GM21515 (cell line): Measurements from ENCODE around the gene LDLRAD2.
"Not testable (repeated sequence)": the region's sequence is repeated elsewhere in the genome, so short reads cannot be mapped to it uniquely, and the experiment has no call there.

Experiments
- ATAC-seq: cut with Tn5 transposase; IDR thresholded peaks from one replicate; pipeline ENCODE4 v1.9.1; 2021; ENCODE audit not compliant: unreplicated experiment

The LDLRAD2 gene

DNA sequence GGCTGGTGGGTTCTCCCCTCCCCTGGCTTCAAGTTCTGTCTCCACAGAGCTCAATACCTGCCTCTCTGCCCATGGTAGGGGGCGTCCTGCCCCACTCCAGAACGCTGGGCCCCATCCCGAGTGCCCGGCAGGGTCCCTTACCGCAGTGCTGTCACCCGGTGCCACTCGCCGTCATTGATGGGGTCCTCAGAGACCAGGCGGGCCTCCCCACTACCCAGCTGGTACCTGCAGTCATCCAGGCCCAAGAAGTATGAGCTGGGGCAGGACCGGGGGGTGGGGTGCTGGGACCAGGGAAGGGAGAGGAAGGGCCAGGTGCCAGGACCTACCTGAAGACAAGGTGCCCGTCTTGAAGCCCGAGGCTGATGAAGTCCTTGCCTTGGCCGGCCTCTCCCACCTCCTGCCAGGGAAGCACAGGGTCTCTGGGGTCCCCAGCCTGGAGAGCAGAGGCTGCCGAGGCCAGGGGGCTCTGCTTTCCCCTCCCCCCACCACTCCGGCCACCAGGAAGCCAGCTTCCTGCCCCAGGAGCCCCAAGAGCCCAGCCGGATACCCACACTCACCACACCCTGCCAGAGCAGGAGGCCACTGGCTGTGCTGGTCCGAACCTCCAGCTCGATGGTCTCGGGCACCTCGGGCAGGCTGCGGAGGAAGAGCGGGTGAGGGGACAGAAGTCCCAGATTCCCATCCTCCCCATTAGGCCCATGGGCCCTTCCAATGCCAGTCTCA is 12.1 kb downstream of the LDLRAD2 start:
- no peak for ATAC-seq

DNA sequence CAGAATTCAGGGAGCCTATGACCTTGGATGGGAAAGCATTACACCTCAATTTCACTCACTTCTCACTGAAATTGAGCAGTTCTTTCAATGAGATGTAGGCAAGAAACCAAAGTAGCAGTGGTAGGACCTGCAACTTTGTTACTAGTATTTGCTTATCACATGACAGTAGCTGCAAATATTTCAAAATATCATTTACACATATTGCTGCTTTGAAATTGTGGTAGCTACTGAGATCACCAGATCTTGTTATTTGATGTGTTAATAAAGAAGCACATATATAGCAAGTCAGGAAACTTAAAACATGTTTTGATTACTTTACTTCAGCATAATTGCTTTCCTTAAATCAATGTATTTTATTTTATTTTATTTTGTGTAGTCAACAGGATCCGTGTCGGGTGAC is 12.9 kb downstream of the LDLRAD2 start:
- no peak for ATAC-seq

DNA sequence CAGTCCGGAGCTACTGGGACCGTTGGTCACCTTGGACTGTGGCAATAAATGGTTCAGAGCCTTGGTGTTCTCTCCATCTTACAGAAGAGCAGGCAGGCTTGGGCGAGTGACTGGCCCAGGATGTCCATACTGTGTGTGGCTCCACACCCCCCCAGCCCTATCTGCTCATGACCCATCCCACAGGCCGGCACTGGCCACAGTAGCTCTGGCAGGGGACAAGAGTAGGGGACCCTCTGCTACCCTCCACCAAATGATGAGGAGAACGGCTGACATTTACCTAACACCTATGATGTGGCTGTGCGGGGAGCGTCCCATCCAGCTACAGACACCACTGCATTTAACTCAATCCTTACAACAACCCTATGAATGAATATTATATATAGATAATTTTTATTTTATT is 13.3 kb downstream of the LDLRAD2 start:
- no peak for ATAC-seq

DNA sequence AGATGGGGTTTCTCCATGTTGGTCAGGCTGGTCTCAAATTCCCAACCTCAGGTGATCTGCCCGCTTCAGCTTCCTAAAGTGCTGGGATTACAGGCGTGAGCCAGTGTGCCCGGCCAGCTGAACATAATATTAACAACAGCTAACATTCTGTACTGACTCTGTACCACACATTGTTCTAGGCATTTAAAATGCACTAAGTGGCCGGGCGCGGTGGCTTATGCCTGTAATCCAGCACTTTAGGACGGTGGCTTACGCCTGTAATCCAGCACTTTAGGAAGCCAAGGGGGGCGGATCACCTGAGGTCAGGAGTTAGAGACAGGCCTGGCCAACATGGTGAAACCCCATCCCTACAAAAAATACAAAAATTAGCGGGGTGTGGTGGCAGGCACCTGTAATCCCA is 14.6 kb downstream of the LDLRAD2 start:
- ATAC-seq: not testable (repeated sequence)

DNA sequence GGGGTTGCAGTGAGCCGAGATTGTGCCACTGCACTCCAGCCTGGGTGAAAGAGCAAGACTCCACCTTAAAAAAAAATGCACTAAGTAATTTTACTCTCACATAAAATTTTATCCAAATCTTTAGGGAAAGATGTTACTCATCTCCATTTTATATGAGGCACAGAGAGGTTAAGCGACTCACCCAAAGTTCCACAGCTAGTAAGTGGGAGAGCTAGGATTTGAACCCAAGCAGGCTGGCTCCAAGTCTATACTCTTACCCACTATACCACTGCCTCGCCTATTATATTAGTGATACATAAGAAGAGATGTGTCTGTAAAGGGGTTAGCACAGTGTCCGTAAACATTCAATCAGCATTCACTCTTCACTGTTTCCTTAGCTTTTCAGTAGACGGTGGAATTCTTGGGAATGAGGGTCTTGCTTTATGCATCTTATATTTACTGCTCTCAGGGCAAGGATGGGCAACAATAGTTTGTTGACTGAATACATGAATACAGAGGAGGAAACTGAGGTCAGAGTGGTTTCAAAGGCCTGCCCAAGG is 15.1 kb downstream of the LDLRAD2 start:
- ATAC-seq: no peak

DNA sequence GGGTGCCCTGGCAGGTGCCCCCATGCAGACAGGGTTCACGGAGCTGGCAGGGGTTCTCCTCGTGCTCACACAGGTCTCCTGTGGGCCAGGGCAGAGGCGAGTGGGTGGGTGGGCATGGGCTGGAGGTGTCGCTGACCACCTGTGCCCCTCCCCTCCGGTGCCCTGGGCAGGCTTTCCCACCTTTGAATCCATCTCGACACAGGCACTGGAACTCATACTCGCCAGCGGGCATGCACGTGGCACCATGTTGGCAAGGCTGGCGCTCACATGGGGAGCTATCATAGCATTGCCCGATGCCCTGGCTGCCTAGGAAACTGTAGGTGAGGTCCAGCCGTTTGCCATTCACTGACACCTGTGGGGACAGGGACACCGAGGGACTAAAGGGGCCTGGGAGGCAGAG is 16.0 kb downstream of the LDLRAD2 start:
- no peak for ATAC-seq

DNA sequence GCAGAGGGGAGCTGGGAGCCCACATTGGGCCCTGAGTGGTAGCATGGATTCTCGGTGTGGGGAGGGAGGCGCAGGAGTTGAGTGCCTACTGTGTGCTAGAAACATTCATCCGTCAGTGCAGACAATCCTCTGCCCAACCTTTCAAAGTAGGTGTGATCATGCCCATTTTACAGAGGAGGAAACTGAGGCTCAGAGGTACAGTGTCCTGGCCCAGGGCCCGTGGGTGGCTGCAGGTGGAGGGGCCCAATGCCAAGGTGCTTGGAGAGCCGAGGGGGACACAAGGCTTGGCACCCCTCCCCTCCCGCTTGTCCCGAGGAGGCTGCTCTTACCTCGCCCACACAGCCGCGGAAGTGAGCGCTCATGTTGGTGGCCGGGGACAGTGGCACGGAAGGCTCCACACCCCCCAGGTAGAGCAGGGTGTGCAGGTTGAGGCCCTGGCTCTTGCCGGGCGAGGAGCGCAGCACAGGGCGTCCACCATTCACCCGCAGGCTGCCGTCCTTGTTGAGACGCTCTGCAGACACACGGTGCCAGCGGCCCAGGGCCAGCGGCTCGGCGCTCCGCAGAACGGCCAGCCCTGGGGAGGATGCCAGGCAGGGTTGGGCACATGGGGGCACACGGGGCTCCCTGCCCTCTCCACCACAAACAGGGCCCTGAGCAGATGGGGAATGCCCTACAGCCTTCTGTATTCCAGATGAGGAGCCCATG is 16.6 kb downstream of the LDLRAD2 start:
- ATAC-seq: no peak

DNA sequence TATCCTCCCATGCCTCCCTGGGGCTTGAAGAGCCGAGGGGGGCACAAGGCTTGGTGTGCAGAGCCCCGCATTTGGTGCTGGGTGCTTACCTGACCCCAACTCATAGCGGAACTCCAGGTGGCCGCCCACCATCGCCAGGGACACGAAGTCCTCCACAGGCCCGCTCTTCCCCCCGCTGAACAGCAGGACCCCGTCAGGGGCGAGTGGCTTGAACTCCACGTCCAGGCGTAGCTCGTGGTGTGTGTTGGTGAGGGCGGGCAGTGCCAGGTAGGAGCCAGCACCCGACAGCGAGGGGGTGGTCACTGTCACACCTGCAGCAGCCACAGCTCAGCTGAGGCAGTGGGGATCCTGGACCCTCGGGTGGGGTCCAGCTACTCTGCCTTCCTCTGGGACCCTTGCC is 17.2 kb downstream of the LDLRAD2 start:
- no peak for ATAC-seq

DNA sequence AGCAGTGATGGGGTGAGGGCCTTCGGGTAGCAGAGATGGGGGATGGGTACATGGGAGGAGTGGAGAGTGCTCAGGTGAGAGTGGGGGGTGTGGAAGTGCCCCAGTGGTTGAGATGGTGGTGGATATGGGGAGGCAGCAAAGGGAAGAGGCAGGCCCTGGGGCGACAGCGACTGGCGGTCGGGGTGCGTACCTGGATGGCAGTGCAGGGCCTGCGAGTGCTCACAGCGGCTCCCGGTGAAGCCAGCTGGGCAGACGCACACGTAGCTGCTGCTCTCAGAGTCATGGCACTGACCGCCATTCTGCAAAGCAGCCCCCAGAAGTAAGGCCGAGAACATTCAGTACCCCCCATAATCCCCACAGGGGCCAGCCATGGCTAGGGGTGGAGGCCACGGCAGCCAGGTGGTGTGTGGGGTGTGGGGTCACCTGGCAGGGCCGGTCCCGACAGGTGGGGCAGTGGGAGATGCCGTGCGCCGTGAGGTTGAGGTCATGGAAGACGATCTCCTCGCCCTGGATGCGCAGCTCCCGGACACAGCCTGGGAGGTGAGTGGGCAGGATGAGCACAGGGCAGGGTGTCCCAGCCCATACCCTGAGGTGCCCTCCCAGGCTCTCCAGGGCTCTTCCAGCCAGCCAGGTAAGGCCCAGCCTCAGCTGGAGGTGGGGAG is 18.9 kb downstream of the LDLRAD2 start:
- ATAC-seq: no peak

DNA sequence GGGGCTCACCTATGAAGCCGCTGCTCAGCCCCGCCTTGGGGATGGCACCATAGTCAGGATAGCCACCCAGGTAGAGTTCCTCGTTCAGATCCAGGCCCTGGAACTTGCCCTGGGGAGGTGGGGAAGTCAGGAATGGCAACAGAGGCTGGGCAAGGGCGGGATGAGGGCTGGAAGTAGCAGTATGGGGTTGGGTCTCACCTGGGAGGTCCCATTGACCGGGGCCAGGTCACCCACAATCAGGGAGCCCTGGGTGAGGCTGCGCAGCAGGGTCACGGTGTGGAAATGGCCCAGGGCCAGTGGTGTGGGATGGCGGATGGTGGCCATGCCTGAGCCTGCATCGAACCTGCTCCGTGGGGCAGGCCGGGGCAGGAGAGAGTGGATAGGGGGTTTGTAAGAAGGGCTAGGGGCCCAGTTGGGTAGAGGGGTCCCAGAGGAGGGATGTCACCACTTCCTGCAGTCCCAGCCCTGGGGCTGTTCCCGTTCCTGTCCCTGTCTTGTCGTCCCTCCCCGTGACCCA is 19.4 kb downstream of the LDLRAD2 start:
- ATAC-seq: no peak

DNA sequence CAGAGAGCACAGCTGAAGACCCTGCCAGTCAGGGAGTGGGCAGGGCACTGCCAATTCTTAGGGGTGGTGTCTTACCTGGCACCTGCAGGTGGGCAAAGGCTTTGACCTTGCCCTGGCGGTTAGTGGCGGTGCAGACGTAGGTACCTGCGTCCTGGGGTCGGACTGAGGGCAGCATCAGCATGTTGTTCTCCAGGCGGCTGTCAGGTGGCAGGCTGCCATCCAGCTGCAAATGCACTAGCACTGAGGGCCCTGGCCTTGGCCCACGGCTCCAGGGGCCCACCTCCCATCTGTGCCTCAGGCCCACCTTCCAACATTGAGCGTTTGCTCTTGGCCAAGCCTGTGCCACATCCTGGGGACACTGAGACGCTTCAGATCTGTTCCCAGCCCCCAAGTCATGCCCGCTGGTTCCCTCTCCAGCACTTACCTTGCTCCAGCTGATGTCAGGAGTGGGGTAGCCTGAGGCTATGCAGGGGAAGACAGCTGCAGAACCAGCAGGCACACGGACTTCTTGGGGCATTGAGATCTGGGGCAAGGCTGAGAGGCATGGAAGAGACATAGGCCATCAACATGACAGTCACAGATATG is 21.4 kb downstream of the LDLRAD2 start:
- ATAC-seq: no peak

DNA sequence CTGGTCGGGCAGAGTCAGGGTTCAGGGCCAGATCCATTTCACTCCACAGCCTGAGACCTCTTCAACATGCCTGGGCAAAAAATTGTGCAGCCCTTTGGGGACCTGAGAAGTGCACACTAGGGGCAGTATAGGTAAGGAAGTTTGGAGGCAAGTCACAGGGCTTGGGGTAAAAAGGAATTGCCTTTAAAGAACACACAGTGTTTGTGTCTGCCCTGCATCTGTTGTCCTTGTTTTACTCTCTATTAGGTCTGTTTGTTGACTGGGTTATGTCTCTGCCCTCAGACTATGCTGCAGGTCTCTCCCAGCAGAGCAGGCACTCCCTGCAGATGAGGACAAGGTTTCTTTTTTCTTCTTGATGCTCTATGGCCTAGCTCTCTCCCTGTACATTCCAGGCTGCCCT is 22.0 kb downstream of the LDLRAD2 start:
- ATAC-seq: no peak

DNA sequence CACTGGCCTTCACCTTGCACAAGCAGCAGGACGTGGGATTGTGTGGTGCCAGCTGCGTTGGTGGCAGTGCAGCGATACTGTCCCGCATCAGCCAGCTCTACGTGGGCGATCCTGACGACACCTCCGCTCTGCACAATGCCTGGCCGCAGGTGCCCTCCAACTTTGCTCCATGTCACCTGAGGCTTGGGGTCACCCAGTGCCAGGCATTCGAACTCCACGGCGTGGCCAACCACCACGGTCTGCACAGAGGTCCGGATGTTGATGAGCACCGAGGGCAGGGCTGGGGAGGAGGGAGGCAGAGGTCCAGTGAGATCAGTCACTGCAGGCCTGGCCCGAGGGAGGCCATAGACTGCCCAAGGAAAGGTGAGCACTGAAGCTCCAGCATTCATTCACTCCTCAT is 22.6 kb downstream of the LDLRAD2 start:
- no peak for ATAC-seq

DNA sequence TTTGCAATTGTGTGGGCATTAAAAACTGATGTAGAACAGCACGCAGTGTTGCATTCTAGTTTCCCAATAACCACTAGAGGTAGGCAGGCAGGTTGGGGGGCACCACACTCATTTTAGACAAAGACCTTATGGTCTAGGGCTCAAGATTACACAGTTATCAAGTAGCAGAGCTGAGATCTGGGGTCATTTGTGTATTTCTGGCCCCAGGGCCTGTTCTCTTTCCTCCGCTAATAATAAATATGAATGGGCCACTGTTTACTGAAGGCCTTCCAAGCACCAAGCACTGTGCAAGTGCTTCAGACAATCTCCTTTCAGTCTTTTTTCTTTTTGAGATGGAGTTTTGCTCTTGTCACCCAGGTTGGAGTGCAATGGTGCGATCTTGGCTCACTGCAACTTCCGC is 23.9 kb downstream of the LDLRAD2 start:
- no peak for ATAC-seq

DNA sequence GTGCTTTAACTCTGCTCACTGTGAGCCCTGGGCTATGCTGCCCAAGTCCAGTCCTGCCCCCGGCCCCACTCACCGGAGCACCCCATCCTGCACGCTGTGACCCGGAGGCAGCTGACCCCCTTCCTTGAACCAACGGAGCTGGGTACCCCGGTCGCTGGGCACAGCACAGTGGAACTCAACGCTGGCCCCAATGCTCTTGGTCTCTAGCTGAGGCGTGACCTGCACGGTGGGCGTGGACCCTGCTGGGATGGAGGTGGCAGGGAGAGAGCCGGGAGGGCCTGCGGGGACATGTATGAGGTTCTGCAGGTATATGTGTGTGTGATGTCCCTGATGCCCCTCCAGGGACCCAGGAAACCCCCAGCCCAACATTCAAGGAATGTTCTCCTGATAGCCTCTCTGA is 24.7 kb downstream of the LDLRAD2 start:
- ATAC-seq: no peak

DNA sequence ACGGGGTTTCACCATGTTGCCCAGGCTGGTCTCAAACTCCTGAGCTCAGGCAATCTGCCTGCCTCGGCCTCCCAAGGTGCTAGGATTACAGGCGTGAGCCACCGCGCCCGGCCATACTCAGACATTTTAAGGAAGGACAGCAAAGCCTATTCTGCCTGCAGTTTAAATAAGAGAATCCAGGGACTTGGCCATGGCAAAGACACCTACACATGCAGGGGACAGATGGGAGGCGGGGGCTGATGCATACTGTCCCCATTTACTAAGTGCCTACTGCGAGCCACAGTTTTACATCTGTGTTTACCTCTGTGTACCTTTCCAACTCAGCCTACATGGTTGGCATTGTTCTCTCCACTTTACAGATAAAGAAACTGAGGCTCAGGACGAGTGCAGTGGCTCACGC is 25.4 kb downstream of the LDLRAD2 start:
- no peak for ATAC-seq

DNA sequence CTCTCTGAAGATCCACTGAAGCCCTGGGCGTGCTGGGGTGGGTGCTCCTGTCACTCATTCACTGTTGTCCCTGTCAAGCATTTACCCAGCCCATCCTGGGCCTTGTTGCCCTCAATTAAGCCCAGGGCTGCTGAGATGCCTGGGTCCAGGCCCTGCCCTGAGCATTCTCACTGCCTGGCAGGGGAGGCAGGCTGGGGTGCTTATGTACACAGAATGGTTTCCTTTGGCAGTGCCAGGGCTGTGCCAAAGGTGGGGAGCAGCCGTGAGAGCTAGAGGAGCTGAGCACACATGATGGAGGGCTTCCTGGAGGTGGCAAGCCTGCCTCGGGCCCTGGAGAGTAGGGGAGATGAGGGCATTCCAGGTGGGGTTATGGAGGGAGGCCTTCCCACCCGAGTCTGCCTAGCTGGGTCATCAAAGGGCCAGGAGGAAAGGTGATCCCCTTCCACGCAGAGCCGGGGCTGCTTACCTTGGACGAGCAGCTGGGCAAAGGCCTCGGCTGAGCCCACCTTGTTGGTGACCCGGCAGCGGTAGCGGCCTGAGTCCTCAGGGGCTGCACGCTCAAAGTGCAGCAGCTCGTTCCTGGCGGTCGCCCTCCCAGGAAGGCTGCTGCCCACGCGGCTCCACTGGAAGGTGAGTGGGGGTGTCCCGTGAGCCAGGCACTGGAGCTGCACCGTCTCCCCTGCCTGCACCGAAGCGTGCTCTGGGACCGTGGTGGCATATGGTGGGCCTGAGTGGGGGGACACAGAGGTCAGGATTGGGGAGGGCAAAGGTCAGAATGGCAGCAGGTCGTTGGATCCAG is 26.5 kb downstream of the LDLRAD2 start:
- ATAC-seq: no peak

DNA sequence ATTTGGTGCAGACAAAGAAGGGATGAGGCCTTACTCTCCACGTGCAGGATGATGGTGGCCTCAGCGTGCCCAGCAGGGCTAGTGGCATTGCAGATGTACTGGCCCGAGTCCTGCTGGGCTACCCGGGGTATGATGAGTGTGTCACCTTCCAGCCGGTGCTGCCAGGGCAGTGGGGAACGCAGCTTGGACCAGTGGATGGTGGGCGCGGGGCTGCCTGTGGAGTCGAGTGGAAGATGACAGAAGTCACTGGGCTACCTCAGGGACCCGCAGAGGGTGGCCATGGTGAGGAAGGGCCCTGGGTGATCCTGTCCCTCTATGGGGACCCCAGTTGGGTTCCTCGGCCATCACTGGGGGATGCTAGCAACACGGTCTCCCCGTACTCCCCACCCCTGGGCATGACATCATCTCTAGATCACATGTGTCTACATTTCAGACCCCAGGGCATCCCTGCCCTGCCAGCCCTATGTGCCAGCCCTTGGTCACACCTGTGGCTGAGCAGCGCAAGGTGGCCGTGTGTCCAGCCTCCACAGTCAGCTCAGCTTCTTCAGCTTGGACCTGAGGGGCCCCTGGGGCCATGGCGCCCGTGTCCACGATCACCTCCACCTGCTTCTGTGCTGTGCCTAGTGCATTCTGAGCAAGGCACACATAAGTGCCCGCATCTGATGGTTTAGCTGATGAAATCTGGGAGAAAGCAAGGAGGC is 27.4 kb downstream of the LDLRAD2 start:
- no peak for ATAC-seq

DNA sequence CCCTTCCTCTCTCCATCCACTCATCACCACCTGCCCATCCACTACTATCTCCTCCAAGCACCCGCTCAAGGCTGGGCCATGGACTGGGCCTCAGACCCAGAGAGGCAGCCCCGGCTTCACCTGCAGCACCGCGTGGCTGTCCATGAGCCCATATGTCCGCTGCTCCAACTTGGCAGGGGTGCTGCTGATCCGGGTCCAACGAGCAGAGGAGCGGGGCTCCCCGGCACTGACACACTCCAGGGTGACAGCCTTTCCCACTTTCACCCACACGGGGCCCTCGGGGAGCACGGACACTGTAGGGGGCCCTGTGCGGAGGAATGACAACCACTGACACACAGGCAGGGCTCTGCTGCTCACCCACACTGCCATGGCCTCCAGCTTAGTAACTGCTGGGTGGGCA is 28.9 kb downstream of the LDLRAD2 start:
- no peak for ATAC-seq

DNA sequence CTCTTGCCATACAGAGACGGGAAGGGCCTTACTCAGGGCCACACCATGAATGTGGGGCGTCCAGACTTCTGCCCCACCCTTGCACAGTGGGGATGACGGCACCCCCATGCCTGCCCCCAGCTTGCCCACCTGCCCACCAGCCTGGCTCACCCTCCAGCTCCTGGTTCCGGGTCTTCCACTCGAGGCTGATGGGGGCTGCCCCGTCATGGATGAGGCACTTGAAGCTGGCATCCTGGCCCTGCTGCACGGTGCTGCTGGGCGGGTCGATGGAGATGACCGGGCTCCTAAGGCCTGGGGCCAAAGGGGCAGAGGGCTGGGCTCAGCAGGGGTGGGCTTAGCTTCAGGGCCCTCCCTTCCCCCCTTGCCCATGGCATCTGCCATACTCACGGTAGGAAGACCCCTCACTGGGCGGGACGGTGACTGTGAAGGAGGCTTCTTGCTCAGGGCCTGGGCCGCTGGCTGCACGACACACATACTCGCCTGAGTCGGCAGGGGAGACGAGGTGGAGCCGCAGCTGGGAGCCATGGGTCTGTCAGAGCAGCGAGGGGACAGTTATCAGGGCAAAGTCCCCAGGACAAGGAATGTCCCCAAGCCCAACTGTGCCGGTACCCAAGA is 29.9 kb downstream of the LDLRAD2 start:
- no peak for ATAC-seq
